K562 (cell line): ENCODE data around the gene PYCR2. TPM values are rescaled to one million over a fixed set of nuclear protein-coding genes. Genes with fewer than 3 reads are reported as not detected.

Experiments used
- ATAC-seq: fragments of 200-7000 bp; cut with Tn5 transposase; 3 replicates; pipeline ENCODE4 v1.9.1; 2020; ENCODE audit warnings: moderate library complexity
- BruUV-seq: library from RNA; stranded (reverse); fragments of 400-500 nt; replicated peaks from 2 replicates; lab custom pipeline; 2021; lab: Mats Ljungman, UMichigan
- CTCF ChIA-PET: fragments of 300-600 bp; formaldehyde crosslinking; extraction: SDS; loops from one replicate; lab custom pipeline; 2021; ENCODE audit warnings: low intra/inter-chr PET ratio; lab: Yijun Ruan, JAX
- POLR2A ChIA-PET: fragments of 300-600, 350-650 bp; sonication (Branson Sonifier 250); formaldehyde crosslinking; extraction: SDS; loops from one replicate; lab custom pipeline; 2021; ENCODE audit warnings: antibody characterized with exemption, inconsistent platforms; lab: Yijun Ruan, JAX
- DNase-seq, 4 experiments: peaks; one replicate each; pipeline versions ENCODE4 v3.0.0 to v3.0.0-alpha.2; 2011 to 2018; ENCODE audit warnings: low spot score in 3 of 4, mixed read lengths in 3 of 4; ENCODE audit errors: extremely low read depth in 1 of 4
- FAIRE-seq: peaks from 2 replicates; lab custom pipeline; 2011; peaks lifted over from hg19 to GRCh38; lab: Jason Lieb, UNC
- H2AFZ ChIP-seq: 2 replicates; pipeline ENCODE4 v1.6.0; 2011; ENCODE audit warnings: low read depth, low read length, control low read depth, inconsistent platforms
- H3K27ac ChIP-seq: fragments of 200-600 bp; 3 replicates; pipeline ENCODE4 v1.8.0; 2011; ENCODE audit warnings: low read depth, mild to moderate bottlenecking, control low read depth, inconsistent platforms, low read length, moderate library complexity, mixed read lengths; ENCODE audit errors: extremely low read depth
- H3K27me3 ChIP-seq, 2 experiments: fragments of 300-600 bp in 1 of 2; 2 replicates in 1 of 2; 3 replicates in 1 of 2; pipeline versions ENCODE4 v1.6.0 to v1.8.0; 2011; ENCODE audit warnings: inconsistent platforms in 2 of 2, low read length in 2 of 2, mild to moderate bottlenecking in 1 of 2, mixed read lengths in 1 of 2, moderate library complexity in 1 of 2; ENCODE audit not compliant: control insufficient read depth in 2 of 2, insufficient read depth in 2 of 2
- H3K36me3 ChIP-seq: fragments of 300-600 bp; 3 replicates; pipeline ENCODE4 v1.8.0; 2011; ENCODE audit warnings: mild to moderate bottlenecking, low read length, inconsistent platforms; ENCODE audit not compliant: control insufficient read depth, insufficient read depth
- H3K4me1 ChIP-seq, 2 experiments: fragments of 200-600 bp in 1 of 2; replicated peaks in 1 of 2; 2 replicates in 1 of 2; 3 replicates in 1 of 2; pipeline versions ENCODE4 v1.5.1 to v1.8.0; 2011; ENCODE audit warnings: inconsistent platforms in 2 of 2, low read length in 2 of 2, mild to moderate bottlenecking in 1 of 2, mixed read lengths in 1 of 2, moderate library complexity in 1 of 2; ENCODE audit not compliant: control insufficient read depth in 2 of 2, insufficient read depth in 2 of 2
- H3K4me2 ChIP-seq: 2 replicates; pipeline ENCODE4 v1.6.1; 2011; ENCODE audit warnings: low read length, control low read depth, inconsistent platforms, mixed read lengths; ENCODE audit not compliant: insufficient read depth
- H3K4me3 ChIP-seq: fragments of 200-600 bp; sonication (generic), shearing (Covaris generic); 2 replicates; pipeline ENCODE4 v1.5.1; 2016; ENCODE audit warnings: control low read depth, inconsistent platforms
- H3K79me2 ChIP-seq: fragments of 200-600 bp; 3 replicates; pipeline ENCODE4 v1.8.0; 2011; ENCODE audit warnings: low read length, inconsistent platforms; ENCODE audit not compliant: control insufficient read depth, insufficient read depth
- H3K9ac ChIP-seq, 2 experiments: 2 replicates each; pipeline versions ENCODE4 v1.6.0 to v1.6.1; 2011; ENCODE audit warnings: low read depth in 2 of 2, low read length in 2 of 2, control low read depth in 1 of 2, inconsistent platforms in 1 of 2, mild to moderate bottlenecking in 1 of 2, mixed read lengths in 1 of 2; ENCODE audit not compliant: insufficient read depth in 1 of 2
- H3K9me1 ChIP-seq: one replicate; pipeline ENCODE4 v1.6.0; 2011; ENCODE audit warnings: inconsistent platforms, mild to moderate bottlenecking, low read length, moderate library complexity; ENCODE audit not compliant: control insufficient read depth, insufficient read depth
- H3K9me3 ChIP-seq: replicated peaks from 2 replicates; pipeline ENCODE4 v1.5.1; 2011; ENCODE audit warnings: low read depth, low read length, inconsistent platforms; ENCODE audit not compliant: control insufficient read depth, insufficient read depth
- H4K20me1 ChIP-seq: replicated peaks from 2 replicates; pipeline ENCODE4 v1.6.1; 2011; ENCODE audit warnings: low read length, inconsistent platforms, mixed read lengths; ENCODE audit not compliant: control insufficient read depth, insufficient read depth
- AFF1 ChIP-seq, 2 experiments: fragments of 450-650 bp; IDR thresholded peaks; 2 replicates each; pipeline ENCODE4 v1.6.1; 2018; ENCODE audit warnings: mild to moderate bottlenecking in 2 of 2, low read depth in 1 of 2; ENCODE audit not compliant: partially characterized antibody in 2 of 2
- ATF3 ChIP-seq, 2 experiments: fragments of 450-650 bp in 1 of 2; sonication (generic) in 1 of 2; formaldehyde crosslinking in 1 of 2; IDR thresholded peaks in 1 of 2; conservative IDR thresholded peaks in 1 of 2; 2 replicates each; pipeline versions ENCODE4 v1.6.1 to v1.8.1; 2016 to 2023; ENCODE audit warnings: mild to moderate bottlenecking in 2 of 2, moderate library complexity in 2 of 2, inconsistent platforms in 1 of 2, missing genetic modification reagents in 1 of 2
- EHMT2 ChIP-seq: fragments of 450-650 bp; IDR thresholded peaks from 2 replicates; pipeline ENCODE4 v1.6.1; 2018; ENCODE audit warnings: antibody characterized with exemption
- KDM2B ChIP-seq: fragments of 250-450 bp; sonication (Bioruptor Pico); IDR thresholded peaks from 2 replicates; pipeline ENCODE4 v1.8.0; 2021; ENCODE audit warnings: mild to moderate bottlenecking, moderate library complexity
- MITF ChIP-seq: IDR thresholded peaks from 2 replicates; pipeline ENCODE4 v1.6.1; 2014; ENCODE audit warnings: antibody characterized with exemption
- NUFIP1 ChIP-seq: fragments of 450-650 bp; IDR thresholded peaks from 2 replicates; pipeline ENCODE4 v1.6.1; 2018; ENCODE audit not compliant: partially characterized antibody
- POLR2A ChIP-seq: fragments of 450-650 bp; conservative IDR thresholded peaks from 2 replicates; pipeline ENCODE4 v1.6.1; 2016
- RCOR1 ChIP-seq, 2 experiments: IDR thresholded peaks; 2 replicates each; pipeline ENCODE4 v1.6.1; 2012; ENCODE audit warnings: low read depth in 2 of 2, low read length in 2 of 2, borderline replicate concordance in 1 of 2, improper control_type of control experiment in 1 of 2
- SLC30A9 ChIP-seq: fragments of 250-450 bp; sonication (Bioruptor Pico); IDR thresholded peaks from 2 replicates; pipeline ENCODE4 v1.8.0; 2022; ENCODE audit warnings: mild to moderate bottlenecking, moderate library complexity
- SMC3 ChIP-seq: conservative IDR thresholded peaks from 2 replicates; pipeline ENCODE4 v1.6.1; 2011; ENCODE audit warnings: low read depth, low read length, improper control_type of control experiment; ENCODE audit not compliant: insufficient read depth
- ZNF431 ChIP-seq: sonication (generic); formaldehyde crosslinking; IDR thresholded peaks from 2 replicates; pipeline ENCODE4 v1.8.0; 2022; ENCODE audit warnings: mild to moderate bottlenecking, missing genetic modification reagents
- ZSCAN29 ChIP-seq: fragments of 450-650 bp; IDR thresholded peaks from 2 replicates; pipeline ENCODE4 v1.6.1; 2017
- WGBS: fragments of 100-300 bp; shearing (Covaris generic); methylation state at CpG from one replicate; pipeline ENCODE4 v1.1.6; 2016; ENCODE audit warnings: low coverage, mixed read lengths; ENCODE audit not compliant: insufficient coverage; ENCODE audit errors: missing lambda C conversion rate; 5-methylcytosine and 5-hydroxymethylcytosine counted together
- in situ Hi-C: fragments of 300-500 bp; cut with MboI; formaldehyde crosslinking; loops from 4 replicates; pipeline ENCODE4 v1.15.0; 2018; ENCODE audit warnings: inconsistent platforms, mixed read lengths
- intact Hi-C: fragments of 100-400 bp; cut with micrococcal nuclease; formaldehyde crosslinking; loops from 2 replicates; pipeline ENCODE4 v1.14.2; 2022
- polyA plus RNA-seq, 8 experiments: library from polyadenylated mRNA; depleted of rRNA in 4 of 8; stranded (reverse) in 5 of 8; unstranded in 3 of 8; fragments of >200 nt; fragmentation: Nextera tagmentation in 2 of 8; fragmentation: Illumina TruSeq in 1 of 8; extraction: Ambion mirVana in 2 of 8; extraction: Trizol in 1 of 8; gene quantifications; 2 replicates each; pipeline versions ENCODE4 v1.2.1 to v1.2.3, GENCODE V29; 2011 to 2014; ENCODE audit warnings: inconsistent platforms in 1 of 8, missing spikeins in 1 of 8
- total RNA-seq, 7 experiments: library from RNA; depleted of rRNA in 6 of 7; stranded (reverse); fragments of >200 nt in 6 of 7; fragmentation: Illumina TruSeq in 2 of 7; extraction: Trizol in 2 of 7; gene quantifications; 2 replicates each; pipeline versions ENCODE4 v1.2.1 to v1.2.3, GENCODE V29; 2011 to 2021; ENCODE audit warnings: low replicate concordance in 1 of 7
- TF ChIP-seq, protein P1 (sequence below): IDR thresholded peaks from 2 replicates; pipeline ENCODE4 v1.6.1; 2016; ENCODE audit warnings: missing genetic modification characterization, missing compliant biosample characterization

Gene PYCR2
- total and polyA plus RNA-seq, 9 of the 15 experiments (the other 6 are each of a cell fraction or from before 2014, with no cell fraction given), result 5.5 to 219 (median 127) TPM

- 78% methylated on average over 15 of the region's 15 CpGs for WGBS
- no peaks in the 10 kb centered on the region for H3K9me1 ChIP-seq
- H4K20me1 ChIP-seq, result no peaks in the 10 kb centered on the region
- intact Hi-C loops, result loop anchor here (2.0 to 5.0 kb wide), 3 partner anchors 35 to 412 kb away; partner anchors contain the start of gene TMEM63A
- no peak for ATAC-seq
- H3K36me3 ChIP-seq, result no peaks in the 10 kb centered on the region
- FAIRE-seq, result no peak
- DNase-seq, result no peak
- H3K4me2 ChIP-seq, result no peak overlapping the region
- TF ChIP-seq ZNF431 (CRISPR knock-in tag) (no peak), SLC30A9 (CRISPR knock-in tag) (no peak), NUFIP1 (no peak), ATF3 (IDR thresholded peaks at IDR 0.05) (no peak), ATF3 (CRISPR knock-in tag; conservative IDR thresholded peaks at IDR 0.05) (no peak), MITF (no peak), AFF1 (IDR thresholded peaks at IDR 0.05; ENCODE audit: low read depth in 1 of 2, partially characterized antibody in 2 of 2) (peak in 1 of 2 experiments; percentile 97), ZSCAN29 (no peak), RCOR1 (IDR thresholded peaks at IDR 0.05; ENCODE audit: borderline replicate concordance in 1 of 2, low read depth in 2 of 2, low read length in 2 of 2) (no peak), SMC3 (no peak), POLR2A (no peak), EHMT2 (0 out of 2 replicates have a peak, but pooled peaks have one; percentile 34), KDM2B (no peak)
- TF ChIP-seq, protein P1, sequence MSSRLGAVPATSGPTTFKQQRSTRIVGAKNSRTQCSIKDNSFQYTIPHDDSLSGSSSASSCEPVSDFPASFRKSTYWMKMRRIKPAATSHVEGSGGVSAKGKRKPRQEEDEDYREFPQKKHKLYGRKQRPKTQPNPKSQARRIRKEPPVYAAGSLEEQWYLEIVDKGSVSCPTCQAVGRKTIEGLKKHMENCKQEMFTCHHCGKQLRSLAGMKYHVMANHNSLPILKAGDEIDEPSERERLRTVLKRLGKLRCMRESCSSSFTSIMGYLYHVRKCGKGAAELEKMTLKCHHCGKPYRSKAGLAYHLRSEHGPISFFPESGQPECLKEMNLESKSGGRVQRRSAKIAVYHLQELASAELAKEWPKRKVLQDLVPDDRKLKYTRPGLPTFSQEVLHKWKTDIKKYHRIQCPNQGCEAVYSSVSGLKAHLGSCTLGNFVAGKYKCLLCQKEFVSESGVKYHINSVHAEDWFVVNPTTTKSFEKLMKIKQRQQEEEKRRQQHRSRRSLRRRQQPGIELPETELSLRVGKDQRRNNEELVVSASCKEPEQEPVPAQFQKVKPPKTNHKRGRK, result peak; percentile 85
- H3K27ac ChIP-seq, result no peak overlapping the region
- CTCF ChIA-PET, result interaction anchor here (0.7 to 2.3 kb wide), 3 partner anchors 101 to 490 kb away, joined by 3 to 8 read pairs (median 5); no protein-coding TSS in a partner anchor
- H3K4me3 ChIP-seq, result no peak overlapping the region
- BruUV-seq, result no TSS peak
- H2AFZ ChIP-seq, result no peak overlapping the region
- no peaks in the 10 kb centered on the region for H3K9me3 ChIP-seq
- H3K9ac ChIP-seq, result no peak overlapping the region
- H3K79me2 ChIP-seq, result no peaks in the 10 kb centered on the region
- peaks cover 0 to 16% of the 10 kb centered on the region in 2 experiments; a peak in 3 of 5 replicates for H3K4me1 ChIP-seq
- no peaks in the 10 kb centered on the region for H3K27me3 ChIP-seq
- in situ Hi-C loops, result no loop called here
- POLR2A ChIA-PET, result interaction anchor here (0.6 to 2.3 kb wide), 2 partner anchors 26 to 44 kb away, joined by 4 to 6 read pairs; no protein-coding TSS in a partner anchor
Measured at GRCh38 chr1:225963735-225964530, 39.9 kb upstream of the PYCR2 start.
